ENCODE measurements around the gene TRMT10B.

TRMT10B gene

DNA sequence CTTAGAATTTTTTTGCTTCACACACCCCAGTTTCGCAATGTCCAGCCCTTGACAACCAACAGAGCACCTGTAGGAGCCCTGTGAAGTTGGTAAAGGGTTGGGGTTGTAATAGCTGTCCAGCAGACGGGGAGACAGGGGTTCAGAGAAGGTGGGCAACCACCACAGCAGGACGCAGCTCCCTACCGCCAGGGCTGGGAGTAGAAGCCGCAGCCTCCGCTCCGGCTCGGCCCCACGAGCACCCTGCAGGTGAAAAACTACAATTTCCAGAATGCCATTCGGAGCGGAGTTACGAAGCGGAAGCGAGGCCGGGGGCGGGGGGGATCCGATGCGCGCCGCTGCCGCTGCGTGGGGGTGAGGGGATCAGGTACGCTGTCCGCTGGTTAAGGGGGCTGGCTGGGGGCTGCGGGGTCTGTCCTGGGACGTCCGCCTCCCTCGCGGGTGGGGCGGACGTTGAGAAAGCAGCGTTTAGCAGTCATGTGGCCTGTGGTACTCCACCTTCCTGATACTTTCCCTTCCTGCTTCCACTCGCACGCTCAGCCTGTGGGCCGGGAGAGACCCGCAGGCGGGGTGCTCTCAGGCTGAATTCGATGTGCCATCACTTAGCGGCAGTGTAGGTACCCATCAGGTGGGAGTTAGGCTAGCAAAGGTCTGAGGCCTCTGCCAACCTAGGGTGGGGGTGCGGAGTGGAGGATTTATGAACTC is at the start of gene TRMT10B:
TRMT10B (plus strand) TSS at position 317 of the 702 bp plus-strand sequence. CDS start 8,127 bp downstream, outside the sequence.
- DNase-seq (ENCODE audit: low read depth in 2 of 2), result peak; percentile 51 to 73

GRCh38 chr9:37705787-37706186 is 47.8 kb upstream of the TRMT10B start:
- DNase-seq (ENCODE audit: low read depth in 2 of 2), result no peak

GRCh38 chr9:37706290-37706689 is 47.3 kb upstream of the TRMT10B start:
- DNase-seq (ENCODE audit: low read depth in 2 of 2), result no peak

DNA sequence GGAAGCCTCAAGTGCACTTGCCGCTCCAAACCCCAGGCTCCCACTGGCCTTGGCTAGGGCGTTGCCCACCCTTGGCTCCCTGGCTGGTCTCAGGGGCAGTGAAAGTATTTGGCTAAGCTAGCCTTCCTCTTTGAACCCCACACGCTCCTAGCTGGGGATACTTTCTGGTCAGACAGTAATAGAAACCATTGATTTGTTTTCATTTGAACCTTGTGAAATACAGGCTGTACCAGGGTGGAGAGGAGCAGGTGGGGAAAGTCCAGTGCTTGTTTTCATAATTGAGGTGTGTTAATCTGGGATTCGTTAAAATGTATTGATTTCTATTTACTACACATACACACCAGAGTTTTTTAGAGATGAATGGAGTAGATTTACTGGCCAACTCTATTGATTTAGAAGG is 45.9 kb upstream of the TRMT10B start:
- DNase-seq (ENCODE audit: low read depth in 2 of 2), result no peak

DNA sequence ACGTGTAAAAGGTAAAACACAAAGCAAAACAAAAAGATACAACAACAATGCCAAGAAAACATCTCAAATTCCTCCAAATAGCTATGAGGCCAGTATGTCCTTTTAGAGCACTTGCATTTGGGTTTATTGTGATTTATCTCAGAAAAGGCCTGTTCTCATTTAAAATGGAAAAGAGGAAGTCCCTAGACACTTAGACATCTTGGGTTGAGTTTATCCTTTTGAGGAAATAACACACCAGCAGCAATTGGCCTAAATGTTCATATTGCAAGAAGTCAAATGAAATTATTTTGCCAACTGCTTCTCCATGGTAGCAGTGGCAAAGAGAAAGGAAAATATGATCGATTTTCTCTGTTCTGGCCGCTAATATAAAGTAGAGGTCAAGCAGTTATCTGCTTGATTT is 43.6 kb upstream of the TRMT10B start:
- no peak for DNase-seq (ENCODE audit: low read depth in 2 of 2)

DNA sequence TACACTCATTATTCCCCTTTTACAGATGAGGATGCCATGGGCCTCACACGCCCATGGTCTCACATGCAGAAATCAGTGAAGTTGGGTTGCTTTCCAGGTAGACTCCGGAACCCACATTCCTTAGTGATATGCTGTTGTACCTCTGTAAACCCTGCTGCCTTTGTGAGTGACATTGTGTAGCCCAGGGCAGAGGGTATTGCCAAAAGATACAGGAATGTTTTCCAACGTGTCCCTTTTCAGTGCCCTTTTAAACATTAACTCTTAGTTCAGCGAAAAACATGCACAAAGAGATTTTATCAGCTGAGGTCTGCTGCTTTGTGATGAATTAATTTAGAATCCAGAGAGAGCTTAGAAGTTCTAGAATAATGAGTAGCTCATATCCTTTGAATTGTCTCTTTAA is 38.3 kb upstream of the TRMT10B start:
- DNase-seq (ENCODE audit: low read depth in 2 of 2), result no peak

DNA sequence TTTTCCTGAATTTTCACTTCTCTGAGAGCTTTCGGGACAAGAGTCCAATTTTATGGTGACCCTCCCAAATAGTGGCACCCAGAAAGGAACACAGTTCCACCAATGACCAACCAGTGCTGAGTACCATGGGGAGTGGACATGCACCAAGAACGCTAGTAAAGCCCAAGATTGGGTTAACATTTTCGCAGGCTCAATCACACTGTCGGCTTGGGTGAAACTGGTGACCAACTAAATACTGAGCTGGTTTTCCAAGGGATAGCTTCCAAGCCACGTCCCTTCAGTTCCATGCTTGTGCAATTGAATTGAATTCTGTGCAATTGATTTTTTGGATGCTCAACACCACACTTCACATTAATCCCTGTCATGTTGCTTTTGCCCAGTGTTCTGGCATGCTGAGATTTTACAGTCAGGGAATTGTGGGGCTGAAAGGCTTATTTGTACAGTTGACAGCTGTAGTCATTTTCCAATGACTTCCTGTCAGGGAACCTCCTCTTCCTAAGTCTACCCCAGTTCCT is 37.6 kb upstream of the TRMT10B start:
- DNase-seq (ENCODE audit: low read depth in 2 of 2), result no peak

- no peak for DNase-seq (ENCODE audit: low read depth in 2 of 2)
These were observed 34.1 kb upstream of the TRMT10B start for GRCh38 chr9:37719526-37719925.

GRCh38 chr9:37727013-37727412 is 26.6 kb upstream of the TRMT10B start:
- no peak for DNase-seq (ENCODE audit: low read depth in 2 of 2)

DNA sequence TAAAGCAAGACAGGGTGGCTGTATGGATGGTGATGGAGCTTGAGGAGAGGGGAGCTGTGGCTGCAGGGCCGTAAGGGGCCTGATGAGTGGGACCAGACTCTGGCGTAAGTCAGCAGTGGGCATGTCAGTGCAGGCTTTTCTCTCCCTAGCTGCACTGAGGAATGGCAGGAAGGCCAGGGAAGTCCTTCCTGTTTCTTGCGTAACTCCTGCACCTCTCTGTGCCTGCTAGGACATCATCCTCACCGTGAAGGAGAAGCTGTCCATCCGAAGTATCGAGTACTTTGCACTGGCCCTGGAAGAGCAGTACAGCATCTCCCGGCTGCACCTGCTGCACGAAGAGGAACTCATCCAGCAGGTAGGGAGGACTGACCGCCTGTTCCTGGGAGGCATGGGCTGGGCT is 24.1 kb upstream of the TRMT10B start:
- DNase-seq (ENCODE audit: low read depth in 2 of 2), result no peak

DNA sequence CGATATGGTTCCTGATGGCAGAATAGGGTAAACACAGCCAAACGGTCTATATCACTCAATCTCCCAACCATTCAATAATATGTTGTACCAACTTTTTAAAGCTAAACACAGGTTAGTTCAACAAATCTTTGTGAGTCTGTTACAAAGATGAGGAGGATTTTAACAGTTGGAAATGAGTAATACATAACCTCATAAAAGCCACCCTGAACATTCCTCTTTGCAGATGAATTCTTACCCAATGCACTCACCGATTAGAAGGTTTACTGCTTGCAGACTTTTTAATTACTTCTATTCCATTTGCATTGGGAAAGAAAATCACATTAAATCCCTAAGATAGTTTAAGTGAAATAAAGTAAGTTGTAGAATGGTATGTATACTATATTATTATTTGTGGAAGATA is 23.3 kb upstream of the TRMT10B start:
- no peak for DNase-seq (ENCODE audit: low read depth in 2 of 2)

DNA sequence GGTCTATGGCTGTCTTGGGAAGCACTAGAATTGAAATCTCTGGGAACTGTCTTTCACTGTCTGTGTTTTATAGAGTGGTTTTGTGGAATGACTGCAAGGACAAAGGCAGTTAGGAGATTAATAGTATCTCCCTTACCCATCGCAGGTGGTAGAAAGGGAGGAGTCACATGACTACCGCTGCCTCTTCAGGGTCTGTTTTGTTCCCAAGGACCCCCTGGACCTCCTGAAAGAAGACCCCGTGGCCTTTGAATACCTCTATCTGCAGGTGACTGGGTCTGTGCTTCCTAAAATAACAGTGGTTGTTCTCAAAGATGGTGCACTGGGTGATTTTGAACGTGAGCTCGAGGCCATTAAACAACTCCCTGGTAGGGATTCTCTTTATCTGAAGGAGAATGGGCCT is 22.8 kb upstream of the TRMT10B start:
- no peak for DNase-seq (ENCODE audit: low read depth in 2 of 2)

GRCh38 chr9:37732086-37732741 is 21.4 kb upstream of the TRMT10B start:
- no peak for DNase-seq (ENCODE audit: low read depth in 2 of 2)

DNA sequence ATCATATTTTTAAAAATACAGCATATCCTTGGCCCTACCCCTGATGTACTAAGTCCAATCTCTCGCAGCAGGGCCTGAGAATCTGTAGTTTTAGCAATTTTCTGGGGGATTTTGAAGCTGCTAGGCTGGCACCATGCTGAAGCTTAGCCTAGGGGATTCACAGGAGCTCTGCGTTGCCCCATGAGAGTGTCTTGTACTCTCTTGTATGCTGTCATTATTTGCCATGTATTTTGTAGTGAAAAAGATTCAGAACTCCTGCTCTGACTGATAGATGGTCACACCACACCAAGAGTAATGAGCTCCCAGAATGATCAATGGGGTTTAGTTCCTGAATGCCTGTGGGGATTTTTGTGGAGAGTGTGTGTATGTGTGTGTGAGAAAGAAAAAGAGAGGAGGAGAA is 20.7 kb upstream of the TRMT10B start:
- no peak for DNase-seq (ENCODE audit: low read depth in 2 of 2)

DNA sequence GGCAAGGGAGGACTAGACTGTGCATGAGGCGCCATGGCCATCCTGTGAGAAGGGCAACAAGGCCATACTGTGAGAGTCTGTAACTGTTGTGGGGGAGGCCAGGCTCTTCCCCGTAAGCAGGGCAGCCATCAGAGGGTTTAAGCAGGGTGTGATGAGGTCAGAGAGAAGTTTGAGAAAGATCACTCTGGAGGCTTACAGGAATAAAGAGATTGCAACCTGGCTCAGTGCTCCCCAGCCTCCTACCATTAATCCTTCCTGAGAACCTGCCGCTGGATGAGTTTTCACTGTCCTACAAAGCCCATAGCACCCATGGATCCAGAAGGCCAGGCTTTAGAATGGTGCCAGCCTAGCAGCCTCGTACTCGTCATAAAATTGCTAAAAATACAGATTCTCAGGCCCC is 14.4 kb upstream of the TRMT10B start:
- no peak for DNase-seq (ENCODE audit: low read depth in 2 of 2)

DNA sequence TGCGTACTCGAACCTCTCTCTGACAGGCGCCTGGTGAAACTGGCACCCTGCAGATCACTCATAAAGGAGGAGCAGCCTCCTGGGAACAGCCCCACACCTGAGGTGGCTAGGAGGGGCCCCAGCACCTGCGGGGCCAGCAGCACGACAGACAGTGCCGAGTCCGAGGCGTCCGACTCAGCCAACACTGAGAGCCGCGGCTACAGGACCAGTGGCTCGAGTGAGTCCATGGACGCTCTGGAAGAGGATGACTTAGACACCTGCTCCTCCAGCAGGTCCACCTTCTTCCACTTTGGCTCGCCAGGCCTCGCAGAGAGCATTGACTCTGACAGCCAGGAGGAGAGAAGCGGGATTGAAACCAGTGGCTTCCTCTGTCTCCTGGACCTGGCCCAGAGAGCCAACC is 13.5 kb upstream of the TRMT10B start:
- DNase-seq (ENCODE audit: low read depth in 2 of 2), result no peak

DNA sequence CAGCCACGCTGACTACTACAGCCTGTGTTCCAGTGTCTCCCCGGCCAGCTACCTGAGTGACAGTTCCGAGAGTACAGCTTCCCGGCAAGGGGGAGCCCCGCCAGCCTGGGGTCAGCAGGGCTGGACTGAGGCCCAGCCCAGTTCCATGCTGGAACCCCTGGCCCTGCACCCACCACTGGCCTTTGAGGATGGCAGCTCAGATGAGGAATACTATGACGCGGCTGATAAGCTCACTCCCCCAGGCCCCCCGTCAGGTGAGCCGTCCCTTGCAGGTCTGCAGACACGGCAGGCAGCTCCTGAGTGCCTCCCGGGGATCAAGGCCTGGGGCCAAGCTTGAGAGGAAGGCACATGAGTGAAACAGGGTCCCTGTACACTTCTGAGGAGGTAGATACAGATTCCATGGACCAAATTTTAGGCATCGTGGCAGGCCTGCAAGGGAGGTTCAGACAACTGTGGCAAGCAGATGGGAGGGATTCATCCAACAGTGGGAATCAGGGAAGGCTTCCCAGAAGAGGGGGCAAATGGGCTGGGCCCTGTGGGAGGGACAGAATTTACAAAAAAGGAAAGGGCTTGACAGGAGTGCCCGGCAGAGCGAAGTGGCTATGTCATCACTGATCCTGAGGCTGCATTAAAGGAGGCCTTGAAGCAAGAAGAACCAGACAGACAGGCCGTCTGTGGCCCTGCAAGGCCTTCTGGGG is 12.8 kb upstream of the TRMT10B start:
- DNase-seq (ENCODE audit: low read depth in 2 of 2), result no peak

GRCh38 chr9:37745970-37746369 is 7.6 kb upstream of the TRMT10B start:
- DNase-seq (ENCODE audit: low read depth in 2 of 2), result no peak

DNA sequence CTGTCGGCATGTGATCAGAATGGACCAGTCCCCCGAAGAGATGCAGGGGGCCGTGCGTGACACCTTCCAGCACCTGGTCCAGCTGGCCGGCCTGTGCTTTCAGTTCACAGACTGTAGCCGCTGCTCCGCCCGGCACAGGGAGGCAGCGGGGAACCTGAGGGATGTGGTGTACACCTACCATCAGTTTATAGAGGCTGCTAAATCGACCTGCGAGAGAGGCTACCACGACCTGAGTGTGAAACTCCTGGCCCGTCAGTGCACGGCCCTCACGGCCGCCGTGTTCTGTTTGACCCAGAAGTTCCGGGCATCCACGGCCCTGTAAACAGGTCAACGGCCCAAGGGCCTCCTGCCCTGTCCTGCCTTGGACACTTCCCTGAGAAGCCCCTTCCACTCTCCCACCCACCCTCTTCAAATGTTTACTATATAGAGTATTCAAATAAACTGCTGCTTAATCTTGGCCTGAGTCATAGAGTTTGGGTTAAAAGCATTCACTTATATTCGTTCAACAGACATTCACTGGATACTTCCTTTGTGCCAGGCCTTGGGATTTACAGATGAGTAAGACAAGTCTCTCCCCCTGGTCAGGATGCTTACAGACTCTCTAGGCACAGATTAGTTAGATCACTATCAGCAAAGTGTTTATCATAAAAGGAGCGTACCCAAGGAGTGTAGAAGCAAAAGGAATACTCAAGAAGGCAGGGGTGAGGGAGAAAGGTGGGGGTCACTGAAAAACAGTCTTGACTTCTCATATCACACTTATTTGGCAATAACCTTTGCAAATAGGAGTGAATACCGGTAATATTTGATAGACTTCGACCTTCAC is 6.9 kb upstream of the TRMT10B start:
- DNase-seq (ENCODE audit: low read depth in 2 of 2), result no peak

DNA sequence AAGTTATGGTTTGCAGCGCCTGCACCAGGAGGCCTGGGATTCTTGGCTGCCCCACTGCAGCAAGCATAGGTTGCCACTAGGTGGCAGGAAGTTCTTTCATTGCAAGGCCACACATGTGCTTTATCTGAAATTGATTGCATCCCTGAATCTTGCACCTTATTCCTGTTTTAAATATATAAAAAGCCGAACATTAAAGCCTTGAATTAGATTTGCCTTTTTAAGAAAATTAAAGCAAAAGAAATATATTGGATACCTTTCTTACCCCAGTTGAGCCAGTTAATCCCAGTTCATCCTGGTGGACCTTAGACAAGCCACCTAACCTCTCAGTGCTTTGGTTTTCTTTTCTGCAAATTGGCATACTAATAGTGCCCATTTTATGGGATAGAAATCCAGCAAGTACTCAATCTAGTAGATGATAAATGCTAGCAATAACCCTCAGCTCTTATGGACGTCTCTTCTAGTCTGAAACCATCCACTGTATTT is 6.3 kb upstream of the TRMT10B start:
- peak; percentile 24 to 32 for DNase-seq (ENCODE audit: low read depth in 2 of 2)

DNA sequence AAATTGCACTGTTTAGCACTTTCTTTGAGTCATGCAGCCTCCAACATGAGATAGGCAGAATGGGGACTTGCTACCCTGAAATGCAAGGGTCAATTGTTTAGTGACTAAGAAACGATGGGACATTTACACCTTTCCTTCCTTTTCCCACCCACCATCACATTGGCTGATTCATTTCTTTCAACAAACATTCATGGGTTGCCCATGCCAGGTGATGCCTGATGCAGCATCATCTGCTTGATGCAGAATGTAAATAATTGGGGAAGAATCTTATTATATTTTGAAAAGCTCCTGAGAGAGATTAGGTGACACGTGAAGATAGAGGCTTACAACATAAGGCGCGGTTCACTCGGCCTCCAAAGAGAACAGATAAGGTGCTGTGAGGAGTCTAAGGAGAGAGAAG is 4.5 kb upstream of the TRMT10B start:
- no peak for DNase-seq (ENCODE audit: low read depth in 2 of 2)

GRCh38 chr9:37751186-37751585 is 2.4 kb upstream of the TRMT10B start:
- DNase-seq (ENCODE audit: low read depth in 2 of 2), result no peak

Data from stimulated activated CD8-positive, alpha-beta memory T cell treated with anti-CD3 and anti-CD28 coated beads, Interleukin-7, amount 100 ng/mL, for 4 hours (primary cell).